Muscle layer of colon (tissue), 2 donors: ENCODE results near the gene APPBP2.
"Not testable (repeated sequence)": the region's sequence is repeated elsewhere in the genome, so short reads cannot be mapped to it uniquely, and the experiment has no call there.

Source experiments
- H3K27ac ChIP-seq: one replicate; pipeline ENCODE4 v1.7.0; 2013; ENCODE audit warnings: low read depth, mild to moderate bottlenecking, low read length, moderate library complexity
- H3K27me3 ChIP-seq, 2 donors: one replicate each; pipeline ENCODE4 v1.7.0; 2013; ENCODE audit warnings: low read length in 2 of 2, mild to moderate bottlenecking in 2 of 2; ENCODE audit not compliant: insufficient read depth in 2 of 2, control insufficient read depth in 1 of 2
- H3K36me3 ChIP-seq: one replicate; pipeline ENCODE4 v1.7.0; 2013; ENCODE audit warnings: mild to moderate bottlenecking, low read length; ENCODE audit not compliant: insufficient read depth
- H3K4me1 ChIP-seq: one replicate; pipeline ENCODE4 v1.7.0; 2013; ENCODE audit warnings: mild to moderate bottlenecking, low read length; ENCODE audit not compliant: insufficient read depth
- H3K4me3 ChIP-seq, 2 donors: one replicate each; pipeline ENCODE4 v1.7.0; 2013; ENCODE audit warnings: low read length in 2 of 2, low read depth in 1 of 2, mild to moderate bottlenecking in 1 of 2, moderate library complexity in 1 of 2
- H3K9ac ChIP-seq: one replicate; pipeline ENCODE4 v1.7.0; 2013; ENCODE audit warnings: low read length
- H3K9me3 ChIP-seq: one replicate; pipeline ENCODE4 v1.7.0; 2013; ENCODE audit warnings: mild to moderate bottlenecking, low read length
- donor health status: abdominal sarcoma.
- donor health status: Adenocarcinoma of cecum.

APPBP2 gene

GRCh38 chr17:60426596-60426995 is 99.4 kb downstream of the APPBP2 start:
- Histone ChIP-seq H3K9ac (no peak overlapping the region), H3K4me1 (no peaks in the 10 kb centered on the region), H3K9me3 (no peaks in the 10 kb centered on the region), H3K27ac (no peak overlapping the region), H3K4me3 (no peak overlapping the region), H3K27me3 (no peaks in the 10 kb centered on the region), H3K36me3 (no peaks in the 10 kb centered on the region)

GRCh38 chr17:60425626-60426025 is 100.4 kb downstream of the APPBP2 start:
- H3K4me1 ChIP-seq: peaks cover 4% of the 10 kb centered on the region
- H3K27ac ChIP-seq: no peak overlapping the region
- H3K9ac ChIP-seq: no peak overlapping the region
- no peak overlapping the region for H3K4me3 ChIP-seq
- no peaks in the 10 kb centered on the region for H3K36me3 ChIP-seq
- H3K9me3 ChIP-seq: no peaks in the 10 kb centered on the region
- H3K27me3 ChIP-seq: no peaks in the 10 kb centered on the region

GRCh38 chr17:60423865-60424264 is 102.2 kb downstream of the APPBP2 start:
- Histone ChIP-seq H3K4me3 (no peak overlapping the region), H3K27me3 (no peaks in the 10 kb centered on the region), H3K4me1 (peaks cover 4% of the 10 kb centered on the region), H3K9ac (no peak overlapping the region), H3K27ac (no peak overlapping the region), H3K9me3 (no peaks in the 10 kb centered on the region), H3K36me3 (no peaks in the 10 kb centered on the region)

- Histone ChIP-seq H3K9ac (no peak within 1 kb of the TSS), H3K4me3 (peak within 1 kb of the TSS; percentile 54 to 68), H3K4me1 (peaks cover 4% of the 10 kb centered on the region), H3K27me3 (no peaks in the 10 kb centered on the region), H3K36me3 (no peaks in the 10 kb centered on the region), H3K27ac (peak within 1 kb of the TSS; percentile 13), H3K9me3 (no peaks in the 10 kb centered on the region)
Observed at GRCh38 chr17:60422162-60422665, 103.8 kb downstream of the APPBP2 start, which contains the start of gene CHCT1. CHCT1 (plus strand) TSS chr17:60422489; CDS start chr17:60422593, 104 bp downstream.

GRCh38 chr17:60421273-60422161 is 104.5 kb downstream of the APPBP2 start:
- no peaks in the 10 kb centered on the region for H3K27me3 ChIP-seq
- no peak overlapping the region for H3K9ac ChIP-seq
- H3K36me3 ChIP-seq: no peaks in the 10 kb centered on the region
- no peaks in the 10 kb centered on the region for H3K9me3 ChIP-seq
- peak overlapping the region; percentile 54 to 68 for H3K4me3 ChIP-seq
- peaks cover 4% of the 10 kb centered on the region for H3K4me1 ChIP-seq
- peak overlapping the region; percentile 13 for H3K27ac ChIP-seq

- not testable (repeated sequence) for H3K4me1 ChIP-seq
Observed at GRCh38 chr17:60419875-60420274, 106.2 kb downstream of the APPBP2 start.

GRCh38 chr17:60419003-60419402 is 107.0 kb downstream of the APPBP2 start:
- not testable (repeated sequence) for H3K9me3 ChIP-seq, H3K36me3 ChIP-seq, H3K27me3 ChIP-seq, H3K4me1 ChIP-seq, H3K9ac ChIP-seq, H3K4me3 ChIP-seq, H3K27ac ChIP-seq

More at GRCh38 chr17:60419875-60420274, 106.2 kb downstream of the APPBP2 start:
- H3K4me3 ChIP-seq, H3K27ac ChIP-seq, H3K9ac ChIP-seq, H3K36me3 ChIP-seq, H3K27me3 ChIP-seq, H3K9me3 ChIP-seq: not testable (repeated sequence)

GRCh38 chr17:60416368-60416925 is 109.6 kb downstream of the APPBP2 start:
- Histone ChIP-seq H3K36me3 (no peaks in the 10 kb centered on the region), H3K9ac (no peak overlapping the region), H3K27ac (no peak overlapping the region), H3K4me3 (no peak overlapping the region), H3K4me1 (peaks cover 4% of the 10 kb centered on the region), H3K27me3 (no peaks in the 10 kb centered on the region), H3K9me3 (no peaks in the 10 kb centered on the region)

- no peaks in the 10 kb centered on the region for H3K36me3 ChIP-seq
- no peaks in the 10 kb centered on the region for H3K27me3 ChIP-seq
- H3K9ac ChIP-seq: no peak overlapping the region
- no peak overlapping the region for H3K27ac ChIP-seq
- no peaks in the 10 kb centered on the region for H3K4me1 ChIP-seq
- H3K9me3 ChIP-seq: no peaks in the 10 kb centered on the region
- no peak overlapping the region for H3K4me3 ChIP-seq
Observed at GRCh38 chr17:60415146-60415545, 110.9 kb downstream of the APPBP2 start.

GRCh38 chr17:60412701-60413100 is 113.3 kb downstream of the APPBP2 start:
- H3K36me3 ChIP-seq: no peaks in the 10 kb centered on the region
- no peak overlapping the region for H3K9ac ChIP-seq
- no peaks in the 10 kb centered on the region for H3K9me3 ChIP-seq
- no peaks in the 10 kb centered on the region for H3K27me3 ChIP-seq
- H3K4me1 ChIP-seq: no peaks in the 10 kb centered on the region
- H3K27ac ChIP-seq: no peak overlapping the region
- H3K4me3 ChIP-seq: no peak overlapping the region

- Histone ChIP-seq H3K9me3 (no peaks in the 10 kb centered on the region), H3K27ac (no peak overlapping the region), H3K4me3 (no peak overlapping the region), H3K27me3 (no peaks in the 10 kb centered on the region), H3K36me3 (no peaks in the 10 kb centered on the region), H3K4me1 (no peaks in the 10 kb centered on the region), H3K9ac (no peak overlapping the region)
Observed at GRCh38 chr17:60410001-60410400, 116.0 kb downstream of the APPBP2 start.
